ENCODE results near the gene HBA2. TPM values are rescaled to one million over a fixed set of nuclear protein-coding genes. Genes with fewer than 3 reads are reported as not detected.

HBA2 gene
- total RNA-seq, 1 donor from 2014 or later, result not detected

- Mint-ChIP-seq H3K4me1 (ENCODE audit: low read depth, unreplicated experiment) (no peaks in the 10 kb centered on the region), H3K36me3 (ENCODE audit: unreplicated experiment) (no peaks in the 10 kb centered on the region), H3K27ac (ENCODE audit: unreplicated experiment) (no peak overlapping the region), H3K27me3 (ENCODE audit: unreplicated experiment) (peaks cover 2% of the 10 kb centered on the region), H3K4me3 (ENCODE audit: unreplicated experiment) (no peak overlapping the region), H3K9me3 (ENCODE audit: unreplicated experiment) (peaks cover 1% of the 10 kb centered on the region)
- no peak for DNase-seq
- no peak for TF ChIP-seq CTCF (IDR thresholded peaks at IDR 0.05; ENCODE audit: partially characterized antibody, unreplicated experiment)
Observed at GRCh38 chr16:133716-134115, 39.0 kb upstream of the HBA2 start.

DNA sequence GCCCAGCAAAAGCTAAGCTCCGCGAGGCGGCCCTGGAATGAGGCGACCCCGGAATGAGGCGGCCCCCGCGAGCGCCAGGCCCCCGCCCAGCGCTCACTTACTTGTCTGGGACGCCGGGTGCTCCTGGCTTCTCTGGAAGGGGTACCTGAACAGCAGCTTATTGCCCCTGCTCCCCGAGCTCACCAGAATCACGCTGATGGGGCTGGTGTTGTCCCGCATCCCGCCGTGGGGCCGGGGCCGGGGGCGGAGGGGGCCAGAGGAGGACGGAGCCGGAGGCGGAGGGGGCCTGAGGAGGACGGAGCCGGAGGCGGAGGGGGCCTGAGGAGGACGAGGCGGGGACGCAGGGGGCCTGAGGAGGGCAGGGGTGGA lies 34.6 kb upstream of the HBA2 start:
- Mint-ChIP-seq H3K4me3 (ENCODE audit: unreplicated experiment) (peak overlapping the region; percentile 82), H3K9me3 (ENCODE audit: unreplicated experiment) (peaks cover 2% of the 10 kb centered on the region), H3K4me1 (ENCODE audit: low read depth, unreplicated experiment) (no peaks in the 10 kb centered on the region), H3K27me3 (ENCODE audit: unreplicated experiment) (peaks cover 3% of the 10 kb centered on the region), H3K27ac (ENCODE audit: unreplicated experiment) (peak overlapping the region; percentile 60), H3K36me3 (ENCODE audit: unreplicated experiment) (no peaks in the 10 kb centered on the region)
- TF ChIP-seq CTCF (IDR thresholded peaks at IDR 0.05; ENCODE audit: partially characterized antibody, unreplicated experiment), result no peak
- DNase-seq, result peak; percentile 70

- DNase-seq, result no peak
- H3K4me1 Mint-ChIP-seq (ENCODE audit: low read depth, unreplicated experiment), result no peaks in the 10 kb centered on the region
- peaks cover 5% of the 10 kb centered on the region for H3K27me3 Mint-ChIP-seq (ENCODE audit: unreplicated experiment)
- no peak overlapping the region for H3K27ac Mint-ChIP-seq (ENCODE audit: unreplicated experiment)
- no peak overlapping the region for H3K4me3 Mint-ChIP-seq (ENCODE audit: unreplicated experiment)
- H3K36me3 Mint-ChIP-seq (ENCODE audit: unreplicated experiment), result no peaks in the 10 kb centered on the region
- TF ChIP-seq CTCF (IDR thresholded peaks at IDR 0.05; ENCODE audit: partially characterized antibody, unreplicated experiment), result no peak
- H3K9me3 Mint-ChIP-seq (ENCODE audit: unreplicated experiment), result peaks cover 2% of the 10 kb centered on the region
Observed at GRCh38 chr16:140175-140857, 32.4 kb upstream of the HBA2 start.

DNA sequence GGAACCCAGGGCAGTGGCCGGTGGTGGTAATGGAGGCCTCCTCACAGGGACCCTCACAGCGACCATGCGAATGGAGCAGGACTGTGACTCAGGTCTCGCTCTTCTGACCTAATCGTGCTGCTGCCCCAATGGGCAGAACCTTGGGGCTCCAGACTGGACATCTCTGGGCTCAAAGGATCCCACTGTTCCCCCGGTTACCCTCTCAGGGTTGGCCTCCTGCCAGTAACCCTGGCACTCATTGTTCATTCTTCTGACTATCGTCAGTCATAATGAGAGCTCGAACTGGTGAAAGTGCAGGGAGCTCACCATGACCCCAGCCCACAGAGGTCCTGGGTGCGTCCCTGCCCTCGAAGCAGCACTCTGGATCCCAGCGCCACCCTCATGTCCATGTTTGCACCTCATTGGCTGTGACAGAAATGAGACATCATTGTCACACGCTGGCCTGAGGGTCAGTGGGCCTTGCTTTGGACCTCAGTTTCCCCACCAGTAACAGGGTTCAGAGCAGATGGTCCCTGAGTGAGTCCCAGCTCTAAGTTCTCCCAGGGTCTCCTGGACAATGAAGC lies 30.2 kb upstream of the HBA2 start:
- Mint-ChIP-seq H3K27me3 (ENCODE audit: unreplicated experiment) (peaks cover 7% of the 10 kb centered on the region), H3K36me3 (ENCODE audit: unreplicated experiment) (no peaks in the 10 kb centered on the region), H3K4me1 (ENCODE audit: low read depth, unreplicated experiment) (no peaks in the 10 kb centered on the region), H3K27ac (ENCODE audit: unreplicated experiment) (no peak overlapping the region), H3K4me3 (ENCODE audit: unreplicated experiment) (no peak overlapping the region), H3K9me3 (ENCODE audit: unreplicated experiment) (peaks cover 2% of the 10 kb centered on the region)
- TF ChIP-seq CTCF (IDR thresholded peaks at IDR 0.05; ENCODE audit: partially characterized antibody, unreplicated experiment), result no peak
- DNase-seq, result no peak

GRCh38 chr16:143047-143446 lies 29.6 kb upstream of the HBA2 start:
- Mint-ChIP-seq H3K4me3 (ENCODE audit: unreplicated experiment) (no peak overlapping the region), H3K9me3 (ENCODE audit: unreplicated experiment) (peaks cover 2% of the 10 kb centered on the region), H3K27ac (ENCODE audit: unreplicated experiment) (no peak overlapping the region), H3K36me3 (ENCODE audit: unreplicated experiment) (no peaks in the 10 kb centered on the region), H3K27me3 (ENCODE audit: unreplicated experiment) (peaks cover 7% of the 10 kb centered on the region), H3K4me1 (ENCODE audit: low read depth, unreplicated experiment) (no peaks in the 10 kb centered on the region)
- TF ChIP-seq CTCF (IDR thresholded peaks at IDR 0.05; ENCODE audit: partially characterized antibody, unreplicated experiment), result no peak
- DNase-seq, result no peak
